Measurements from ENCODE around the gene CYP4B1.
"Not testable (repeated sequence)": the region's sequence is repeated elsewhere in the genome, so short reads cannot be mapped to it uniquely, and the experiment has no call there.

Gene CYP4B1

GRCh38 chr1:46798810-46799209 is at the start of gene CYP4B1:
Gene CYP4B1, plus strand, starts transcription at chr1:46799046. Its CDS starts 36 bp downstream, at chr1:46799082.
- TF ChIP-seq, protein P1, sequence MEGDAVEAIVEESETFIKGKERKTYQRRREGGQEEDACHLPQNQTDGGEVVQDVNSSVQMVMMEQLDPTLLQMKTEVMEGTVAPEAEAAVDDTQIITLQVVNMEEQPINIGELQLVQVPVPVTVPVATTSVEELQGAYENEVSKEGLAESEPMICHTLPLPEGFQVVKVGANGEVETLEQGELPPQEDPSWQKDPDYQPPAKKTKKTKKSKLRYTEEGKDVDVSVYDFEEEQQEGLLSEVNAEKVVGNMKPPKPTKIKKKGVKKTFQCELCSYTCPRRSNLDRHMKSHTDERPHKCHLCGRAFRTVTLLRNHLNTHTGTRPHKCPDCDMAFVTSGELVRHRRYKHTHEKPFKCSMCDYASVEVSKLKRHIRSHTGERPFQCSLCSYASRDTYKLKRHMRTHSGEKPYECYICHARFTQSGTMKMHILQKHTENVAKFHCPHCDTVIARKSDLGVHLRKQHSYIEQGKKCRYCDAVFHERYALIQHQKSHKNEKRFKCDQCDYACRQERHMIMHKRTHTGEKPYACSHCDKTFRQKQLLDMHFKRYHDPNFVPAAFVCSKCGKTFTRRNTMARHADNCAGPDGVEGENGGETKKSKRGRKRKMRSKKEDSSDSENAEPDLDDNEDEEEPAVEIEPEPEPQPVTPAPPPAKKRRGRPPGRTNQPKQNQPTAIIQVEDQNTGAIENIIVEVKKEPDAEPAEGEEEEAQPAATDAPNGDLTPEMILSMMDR (IDR thresholded peaks at IDR 0.05; ENCODE audit: insufficient read depth, low read depth, low read length, missing control alignments): no peak
- no peak within 1 kb of the TSS for H3K4me3 ChIP-seq (ENCODE audit: low read depth, low read length)
- no peak for DNase-seq (ENCODE audit: low read depth)

DNA sequence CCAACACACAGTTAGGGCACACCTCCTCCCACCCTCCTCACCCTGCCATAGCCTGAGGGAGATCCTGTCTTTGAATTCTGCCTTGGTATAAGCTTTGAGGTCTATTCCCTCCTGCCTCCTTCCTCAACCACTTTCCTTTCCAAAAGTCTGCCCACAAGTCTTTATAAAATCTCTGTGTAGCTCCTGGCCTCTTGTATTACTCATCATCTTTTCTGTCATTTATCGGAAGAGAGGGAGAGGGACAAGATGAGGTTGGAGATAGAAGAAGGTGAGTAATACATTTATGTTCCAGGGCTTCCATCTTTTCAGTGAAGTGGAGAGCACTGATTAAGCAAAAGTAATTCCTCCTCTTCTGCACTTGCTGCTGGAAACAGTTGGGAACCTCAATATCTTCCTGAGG is 49.4 kb upstream of the CYP4B1 start:
- no peak for DNase-seq (ENCODE audit: low read depth)
- no peak overlapping the region for H3K4me3 ChIP-seq (ENCODE audit: low read depth, low read length)
- TF ChIP-seq, protein P1 (IDR thresholded peaks at IDR 0.05; ENCODE audit: insufficient read depth, low read depth, low read length, missing control alignments): no peak

DNA sequence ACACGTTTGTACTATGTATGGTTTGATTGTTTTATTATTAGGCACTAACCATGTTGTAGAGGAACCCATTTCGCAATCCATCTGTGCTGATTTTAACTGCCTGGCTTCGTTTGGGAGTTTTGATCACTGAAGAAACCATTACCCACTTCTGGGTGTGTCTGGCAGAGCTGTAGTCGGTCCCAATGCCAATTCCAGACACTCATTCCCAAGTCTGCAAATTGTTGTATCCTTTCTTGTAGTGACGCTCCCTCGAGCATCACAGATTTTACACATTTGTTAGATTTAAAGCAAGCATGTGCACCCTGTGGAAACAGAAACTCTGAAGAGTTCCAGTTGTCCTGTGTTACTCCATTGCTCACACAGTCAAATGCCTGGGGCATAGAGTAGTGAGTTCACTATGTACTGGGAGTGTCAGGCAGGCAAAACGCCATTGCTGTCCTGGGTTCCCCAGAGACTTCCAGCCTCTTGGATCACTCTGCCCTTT is 48.9 kb upstream of the CYP4B1 start:
- no peak overlapping the region for H3K4me3 ChIP-seq (ENCODE audit: low read depth, low read length)
- TF ChIP-seq, protein P1 (IDR thresholded peaks at IDR 0.05; ENCODE audit: insufficient read depth, low read depth, low read length, missing control alignments): no peak
- no peak for DNase-seq (ENCODE audit: low read depth)

GRCh38 chr1:46753985-46754384 is 44.9 kb upstream of the CYP4B1 start:
- H3K4me3 ChIP-seq (ENCODE audit: low read depth, low read length): no peak overlapping the region
- TF ChIP-seq, protein P1 (IDR thresholded peaks at IDR 0.05; ENCODE audit: insufficient read depth, low read depth, low read length, missing control alignments): no peak
- DNase-seq (ENCODE audit: low read depth): no peak

GRCh38 chr1:46754707-46755106 is 44.1 kb upstream of the CYP4B1 start:
- not testable (repeated sequence) for DNase-seq (ENCODE audit: low read depth); H3K4me3 ChIP-seq (ENCODE audit: low read depth, low read length)

DNA sequence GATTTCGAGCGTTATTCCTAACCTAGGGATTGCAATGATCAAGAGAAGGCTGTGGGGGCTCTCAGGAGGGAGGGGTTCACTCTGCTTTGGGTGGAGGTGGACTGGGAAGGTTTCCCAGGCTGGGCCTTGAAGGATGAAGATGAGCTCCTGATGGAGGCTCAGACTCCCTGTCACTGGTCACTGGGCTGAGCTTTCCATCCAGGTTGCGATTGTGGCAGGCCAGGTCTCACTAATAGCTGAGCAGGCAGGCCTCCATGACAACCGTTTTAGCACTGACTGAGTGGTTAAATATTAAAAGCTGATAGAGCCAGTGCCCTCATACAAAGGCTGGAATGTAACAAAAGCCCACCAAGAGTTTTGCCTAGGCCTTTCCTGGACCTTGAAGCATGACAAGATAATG is 43.7 kb upstream of the CYP4B1 start:
- no peak for DNase-seq (ENCODE audit: low read depth)
- no peak overlapping the region for H3K4me3 ChIP-seq (ENCODE audit: low read depth, low read length)
- TF ChIP-seq, protein P1 (IDR thresholded peaks at IDR 0.05; ENCODE audit: insufficient read depth, low read depth, low read length, missing control alignments): no peak

- TF ChIP-seq, protein P1 (IDR thresholded peaks at IDR 0.05; ENCODE audit: insufficient read depth, low read depth, low read length, missing control alignments): no peak
- no peak for DNase-seq (ENCODE audit: low read depth)
- H3K4me3 ChIP-seq (ENCODE audit: low read depth, low read length): no peak overlapping the region
These were observed 41.4 kb upstream of the CYP4B1 start for GRCh38 chr1:46757247-46757955.
